Tongue (tissue), 2 donors: Measurements from ENCODE around the gene MRPS25. TPM values are rescaled to one million over a fixed set of nuclear protein-coding genes. Genes with fewer than 3 reads are reported as not detected.

Source experiments
- DNase-seq: peaks from one replicate; pipeline ENCODE4 v3.0.0-alpha.2; 2015
- total RNA-seq: library from RNA; depleted of rRNA; stranded (reverse); fragments of >200 nt; gene quantifications from one replicate; pipeline ENCODE4 v1.2.3, GENCODE V29; 2014

Gene MRPS25
- total RNA-seq, 1 donor from 2014 or later, result 28.3 TPM

DNA sequence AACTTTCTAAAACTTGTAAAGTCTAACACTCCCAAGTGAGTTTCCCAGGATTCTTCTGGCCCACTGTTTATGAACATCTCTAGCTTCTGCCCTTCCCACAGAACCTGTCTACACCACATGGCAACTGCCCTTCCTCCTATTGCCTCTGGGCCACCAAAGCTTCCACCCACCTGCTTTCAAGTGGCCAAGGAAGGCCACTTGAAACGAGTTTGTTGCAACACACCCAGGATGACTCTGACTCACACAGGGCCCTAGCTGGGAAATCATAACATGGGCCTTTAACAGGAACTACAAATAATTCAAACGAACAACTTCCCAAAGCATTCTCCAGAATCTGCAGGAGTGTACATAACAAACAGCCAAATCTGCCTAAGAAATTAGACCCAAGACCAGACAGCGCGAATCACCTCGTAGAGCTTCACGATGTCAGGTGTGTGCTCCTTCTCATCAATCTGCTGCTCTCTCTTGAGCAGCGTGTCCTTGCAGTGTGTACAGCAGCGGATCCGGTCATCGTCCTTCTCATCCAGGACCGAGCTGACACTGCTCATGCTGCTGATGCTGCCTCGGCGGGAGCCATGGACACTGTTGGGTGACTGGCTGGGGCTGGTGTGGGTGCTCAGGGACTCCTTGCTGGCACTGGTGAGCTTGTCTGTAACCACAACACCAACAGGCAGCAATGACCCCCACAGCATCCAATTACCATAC is 17.0 kb upstream of the MRPS25 start:
- no peak for DNase-seq

DNA sequence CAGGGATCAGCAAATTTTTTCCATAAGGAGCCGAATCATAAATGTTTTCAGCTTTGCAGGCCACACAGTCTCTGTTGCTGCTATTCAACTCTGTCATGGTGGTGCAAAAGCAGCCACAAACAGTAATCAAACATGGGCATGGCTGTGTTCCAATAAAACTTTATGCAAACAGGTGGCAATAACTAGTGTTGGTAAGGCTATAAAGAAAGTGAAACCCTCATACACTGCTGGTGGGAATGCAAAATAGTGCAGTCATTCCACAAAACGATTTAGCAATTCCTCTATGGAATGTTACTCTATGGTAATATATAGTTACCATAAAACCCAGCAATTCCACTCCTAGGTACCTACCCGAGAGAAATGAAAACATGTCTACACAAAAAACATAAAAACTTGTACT is 14.0 kb upstream of the MRPS25 start:
- DNase-seq, result no peak

GRCh38 chr3:15074500-15074899 is 9.4 kb upstream of the MRPS25 start:
- no peak for DNase-seq

- DNase-seq, result no peak
These were observed 6.6 kb upstream of the MRPS25 start for GRCh38 chr3:15071699-15072098.

GRCh38 chr3:15069441-15069840 is 4.3 kb upstream of the MRPS25 start:
- DNase-seq, result no peak

GRCh38 chr3:15066467-15066866 is 1.4 kb upstream of the MRPS25 start:
- DNase-seq, result no peak

DNA sequence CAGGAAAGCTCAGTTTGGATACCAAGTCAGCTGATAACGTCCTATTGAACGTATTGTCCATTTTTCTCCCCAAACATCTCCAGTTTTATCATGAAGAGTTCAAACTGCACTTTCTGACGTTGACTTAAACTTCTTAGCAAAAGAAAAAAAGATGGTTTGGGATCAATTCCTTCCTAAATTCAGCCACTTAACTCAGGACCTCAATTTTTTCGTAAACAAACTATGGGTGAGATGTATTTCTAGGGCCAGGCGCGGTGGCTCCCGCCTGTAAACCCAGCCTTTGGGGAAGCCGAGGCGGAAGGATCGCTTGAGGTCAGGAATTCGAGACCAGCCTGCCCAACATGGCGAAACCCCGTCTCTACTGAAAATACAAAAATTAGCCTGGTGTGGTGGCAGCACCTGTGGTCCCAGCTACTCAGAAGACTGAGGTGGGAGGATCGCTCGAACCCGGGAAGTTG is 464 bp upstream of the MRPS25 start:
- DNase-seq, result no peak

- DNase-seq, result peak; percentile 33
These were observed 748 bp downstream of the MRPS25 start for GRCh38 chr3:15064299-15064834.

- no peak for DNase-seq
These were observed 1.3 kb downstream of the MRPS25 start for GRCh38 chr3:15063656-15064286.

GRCh38 chr3:15063238-15063637 is 1.9 kb downstream of the MRPS25 start:
- no peak for DNase-seq

GRCh38 chr3:15060029-15060428 is 5.1 kb downstream of the MRPS25 start:
- DNase-seq, result no peak

DNA sequence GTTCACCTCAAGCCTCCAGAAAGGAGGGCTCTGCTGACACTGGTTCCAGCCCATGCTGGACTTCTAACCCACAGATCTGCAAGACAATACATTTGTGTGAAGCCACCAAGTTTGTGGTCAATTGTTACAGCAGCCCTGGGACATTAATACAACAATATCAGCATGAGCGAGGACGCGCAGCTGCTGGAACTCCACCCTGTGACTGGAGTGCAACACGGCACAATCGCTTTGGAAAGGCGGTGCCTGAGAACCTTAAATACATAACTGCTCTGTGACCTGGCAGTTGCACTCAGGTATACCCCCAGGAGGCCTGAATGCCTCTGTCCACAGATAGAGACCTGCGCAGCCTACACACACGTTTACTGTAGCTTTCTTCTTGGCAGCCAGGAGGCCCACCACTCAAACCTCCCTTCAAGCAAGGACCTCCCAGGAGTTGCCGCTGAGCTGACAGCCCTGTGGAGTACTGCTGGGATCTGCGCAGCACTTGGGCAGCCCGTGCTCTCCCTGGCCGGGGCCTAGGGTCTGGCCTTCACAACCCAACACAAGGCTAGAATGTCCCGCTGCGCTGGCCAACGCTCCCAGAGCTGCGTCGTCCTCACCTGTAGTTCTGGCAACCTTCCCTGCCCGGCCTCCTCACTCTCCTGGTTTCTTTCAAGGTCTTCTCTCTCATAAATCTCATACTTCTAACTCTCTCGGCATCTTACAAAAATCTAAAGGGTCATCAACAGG is 8.3 kb downstream of the MRPS25 start:
- DNase-seq, result no peak

GRCh38 chr3:15055019-15055557 is 10.0 kb downstream of the MRPS25 start:
- no peak for DNase-seq

- DNase-seq, result no peak
These were observed 11.6 kb downstream of the MRPS25 start for GRCh38 chr3:15053541-15053940.

GRCh38 chr3:15052335-15053242 is 12.5 kb downstream of the MRPS25 start:
- no peak for DNase-seq

GRCh38 chr3:15051531-15051930 is 13.6 kb downstream of the MRPS25 start:
- DNase-seq, result peak; percentile 19

- no peak for DNase-seq
These were observed 14.6 kb downstream of the MRPS25 start for GRCh38 chr3:15050405-15051092.

DNA sequence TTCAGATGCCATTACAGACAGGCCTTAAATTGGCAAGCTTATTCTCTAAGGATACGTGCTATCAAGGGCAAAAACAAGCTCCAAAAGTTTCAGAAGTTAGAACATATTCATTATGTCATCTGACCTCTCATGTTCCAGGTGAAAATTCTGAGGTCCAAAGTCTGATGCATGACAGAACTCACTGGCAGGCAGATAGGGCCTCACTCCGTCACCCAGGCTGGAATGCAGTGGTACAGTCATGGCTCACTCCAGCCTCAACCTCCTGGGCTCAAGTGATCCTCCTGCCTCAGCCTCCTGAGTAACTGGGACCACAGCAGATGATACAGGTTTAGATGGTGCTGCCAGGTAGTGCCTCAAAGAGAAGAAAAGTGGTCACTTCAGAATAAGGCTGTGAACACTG is 15.5 kb downstream of the MRPS25 start:
- DNase-seq, result no peak

- no peak for DNase-seq
These were observed 19.4 kb downstream of the MRPS25 start for GRCh38 chr3:15045667-15046066.

- no peak for DNase-seq
These were observed 20.8 kb downstream of the MRPS25 start for GRCh38 chr3:15044326-15044725.
